GM12875 (cell line): ENCODE measurements around the gene CLEC16A.

Experiments used
- H3K4me3 ChIP-seq: one replicate; pipeline ENCODE4 v1.5.1; 2011; ENCODE audit warnings: low read depth, low read length, control low read depth
- TF ChIP-seq, protein P1 (sequence below): IDR thresholded peaks from 2 replicates; pipeline ENCODE4 v1.5.1; 2011; ENCODE audit warnings: low read depth, mild to moderate bottlenecking, control low read depth, inconsistent platforms, low read length, moderate library complexity, borderline replicate concordance; ENCODE audit not compliant: insufficient read depth

The CLEC16A gene

DNA sequence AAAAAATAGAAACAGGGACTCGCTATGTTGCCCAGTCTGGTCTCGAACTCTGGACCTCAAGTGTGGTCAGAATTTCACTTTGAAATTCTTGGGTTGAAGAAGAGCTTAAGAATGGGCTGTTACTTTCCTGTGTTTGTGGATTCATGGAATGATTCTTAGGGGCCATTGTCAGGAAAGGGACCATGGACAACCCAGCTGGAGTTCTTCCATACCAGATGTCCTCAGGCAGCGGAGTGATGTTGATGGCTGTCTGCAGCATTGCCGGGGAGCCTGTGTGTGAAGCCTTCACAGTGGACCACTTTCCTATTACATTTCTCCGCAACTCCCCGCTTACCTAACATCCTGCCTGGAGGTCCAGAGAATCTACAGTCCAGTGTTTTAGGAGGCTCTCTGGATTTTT, 145.9 kb downstream of the CLEC16A start:
- TF ChIP-seq, protein P1, sequence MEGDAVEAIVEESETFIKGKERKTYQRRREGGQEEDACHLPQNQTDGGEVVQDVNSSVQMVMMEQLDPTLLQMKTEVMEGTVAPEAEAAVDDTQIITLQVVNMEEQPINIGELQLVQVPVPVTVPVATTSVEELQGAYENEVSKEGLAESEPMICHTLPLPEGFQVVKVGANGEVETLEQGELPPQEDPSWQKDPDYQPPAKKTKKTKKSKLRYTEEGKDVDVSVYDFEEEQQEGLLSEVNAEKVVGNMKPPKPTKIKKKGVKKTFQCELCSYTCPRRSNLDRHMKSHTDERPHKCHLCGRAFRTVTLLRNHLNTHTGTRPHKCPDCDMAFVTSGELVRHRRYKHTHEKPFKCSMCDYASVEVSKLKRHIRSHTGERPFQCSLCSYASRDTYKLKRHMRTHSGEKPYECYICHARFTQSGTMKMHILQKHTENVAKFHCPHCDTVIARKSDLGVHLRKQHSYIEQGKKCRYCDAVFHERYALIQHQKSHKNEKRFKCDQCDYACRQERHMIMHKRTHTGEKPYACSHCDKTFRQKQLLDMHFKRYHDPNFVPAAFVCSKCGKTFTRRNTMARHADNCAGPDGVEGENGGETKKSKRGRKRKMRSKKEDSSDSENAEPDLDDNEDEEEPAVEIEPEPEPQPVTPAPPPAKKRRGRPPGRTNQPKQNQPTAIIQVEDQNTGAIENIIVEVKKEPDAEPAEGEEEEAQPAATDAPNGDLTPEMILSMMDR: no peak
- no peak overlapping the region for H3K4me3 ChIP-seq

DNA sequence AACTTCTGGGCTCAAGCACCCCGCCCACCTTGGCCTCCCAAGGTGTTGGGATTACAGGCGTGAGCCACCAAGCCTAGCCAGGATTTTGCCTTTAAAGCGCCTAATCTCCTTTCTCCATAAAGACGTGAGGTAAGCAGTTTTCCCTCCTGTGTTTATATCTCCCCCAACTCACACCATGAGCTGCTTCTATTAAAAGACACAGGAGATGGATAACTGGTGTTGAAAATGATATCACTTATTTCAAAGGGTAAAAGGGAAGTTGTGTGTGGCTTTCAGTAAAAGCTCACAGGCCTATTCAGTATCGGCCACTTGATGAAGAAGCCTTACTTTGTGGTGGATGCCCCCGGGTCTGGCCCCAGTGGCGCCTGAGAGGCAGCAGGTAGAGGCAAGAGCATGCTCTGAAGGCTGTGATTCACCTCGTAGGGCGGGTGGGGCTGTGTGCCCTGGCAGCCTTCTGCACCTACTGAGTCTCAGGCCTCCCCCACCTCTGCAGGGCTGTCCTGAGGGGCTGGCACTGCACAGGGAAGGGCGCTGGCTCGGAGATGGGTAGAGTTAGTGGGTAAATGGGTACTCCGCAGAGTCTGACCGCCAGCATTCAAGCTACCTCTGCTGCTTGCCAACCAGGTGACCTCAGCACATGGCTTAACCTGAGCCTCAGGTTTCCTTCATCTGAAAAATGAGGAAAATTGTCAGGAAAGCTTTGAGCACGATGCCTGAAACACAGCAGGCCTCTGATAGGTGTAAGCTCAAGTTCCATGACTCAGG, 146.8 kb downstream of the CLEC16A start:
- TF ChIP-seq, protein P1: no peak
- no peak overlapping the region for H3K4me3 ChIP-seq

DNA sequence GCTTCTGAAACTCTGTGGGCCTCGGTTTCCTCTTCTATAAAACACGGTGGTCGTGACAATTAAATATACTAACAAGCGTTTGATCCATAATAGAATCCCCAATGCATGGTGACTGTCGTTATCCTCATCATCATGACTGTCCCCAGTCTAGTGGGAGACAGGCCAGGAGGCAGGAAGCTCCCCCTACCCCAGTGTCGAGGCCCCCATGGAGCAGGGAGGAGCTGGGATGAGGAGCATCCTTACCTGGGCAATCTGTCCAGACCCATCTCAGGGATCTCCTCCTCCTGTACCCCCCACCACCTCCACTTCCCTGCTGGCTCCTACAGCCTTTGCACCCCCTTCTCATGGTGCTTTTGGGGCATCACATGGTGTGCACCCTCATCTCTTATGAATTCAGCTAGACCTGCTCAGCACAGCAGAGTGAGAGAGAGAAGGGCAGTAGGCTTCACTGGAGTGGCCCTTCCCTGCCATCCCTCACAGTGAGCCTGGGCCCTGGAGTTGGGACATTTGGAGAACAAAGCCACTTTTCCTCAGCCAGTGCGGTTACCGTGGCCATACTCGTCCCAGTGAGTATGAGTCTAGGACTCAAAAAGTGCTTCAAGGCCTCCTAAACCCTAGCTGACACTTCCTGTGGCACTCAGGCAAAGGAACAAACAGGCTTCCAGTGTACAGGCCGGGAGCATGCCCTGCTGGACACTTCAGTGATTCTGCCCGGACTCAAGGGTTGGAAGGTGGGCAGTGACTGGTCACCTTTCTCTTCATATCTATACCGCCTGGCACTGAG, 148.6 kb downstream of the CLEC16A start:
- no peak overlapping the region for H3K4me3 ChIP-seq
- TF ChIP-seq, protein P1: no peak

DNA sequence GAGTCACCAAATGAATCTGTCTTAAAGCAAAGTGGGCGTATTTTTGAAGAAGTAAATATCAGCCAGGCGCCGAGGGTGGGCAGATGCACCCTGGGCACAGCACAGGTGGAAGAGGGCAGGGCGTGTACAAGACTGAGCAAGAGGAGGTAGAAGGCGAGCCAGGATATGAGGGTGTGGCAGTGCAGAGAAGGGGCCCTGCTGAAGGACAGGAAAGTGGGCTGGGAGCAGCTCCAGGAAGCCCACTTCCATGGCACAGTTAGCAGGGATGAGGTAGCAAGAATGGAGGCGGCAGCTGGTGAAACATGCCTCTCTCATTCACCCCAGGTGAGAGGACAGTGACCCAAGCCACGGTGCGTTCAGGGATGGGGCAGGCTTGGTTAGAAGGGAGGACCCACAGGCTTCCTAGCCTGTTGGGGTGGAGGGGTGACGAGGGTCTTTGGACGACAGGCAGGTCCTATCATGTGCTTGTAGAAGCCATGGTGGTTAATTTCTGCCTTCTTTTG, 149.3 kb downstream of the CLEC16A start:
- TF ChIP-seq, protein P1: no peak
- H3K4me3 ChIP-seq: no peak overlapping the region

DNA sequence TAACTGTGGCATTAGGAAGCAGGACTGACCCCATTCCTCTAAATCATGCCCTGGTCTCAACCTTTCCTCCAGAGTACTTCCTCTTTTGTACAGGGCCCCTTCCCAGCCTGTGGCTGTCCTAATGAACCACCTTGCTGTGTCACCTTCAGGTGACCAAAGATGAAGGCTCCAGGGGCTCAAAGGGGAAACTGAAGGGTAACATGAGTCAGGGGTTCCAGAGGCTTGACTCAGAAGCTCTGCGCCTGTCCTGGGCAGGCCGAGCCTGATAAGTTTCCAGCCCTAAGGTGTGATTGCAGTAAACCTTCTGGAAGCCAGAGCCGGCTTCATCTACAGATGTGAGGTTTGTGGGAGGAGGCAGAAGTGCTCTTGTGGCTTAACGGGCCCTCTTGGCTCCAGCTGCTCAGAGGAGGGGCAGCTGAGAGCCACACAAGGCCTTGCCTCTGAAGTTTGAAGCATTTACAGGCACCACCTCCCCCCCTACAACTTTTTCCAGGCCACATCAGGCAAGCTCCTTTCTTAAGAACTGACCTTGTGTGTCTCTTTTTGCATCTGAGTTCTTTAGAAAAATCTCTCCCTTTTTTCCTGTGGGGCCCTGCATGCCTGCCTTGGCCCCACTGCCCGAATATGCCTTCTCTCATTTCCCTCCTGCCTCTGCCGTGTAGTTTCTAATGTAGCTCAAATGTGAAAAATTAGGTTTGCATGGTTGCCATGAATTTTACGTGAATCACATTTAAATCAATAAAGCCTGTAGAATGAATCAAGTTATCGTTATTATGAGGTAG, 149.9 kb downstream of the CLEC16A start:
- no peak overlapping the region for H3K4me3 ChIP-seq
- TF ChIP-seq, protein P1: no peak

DNA sequence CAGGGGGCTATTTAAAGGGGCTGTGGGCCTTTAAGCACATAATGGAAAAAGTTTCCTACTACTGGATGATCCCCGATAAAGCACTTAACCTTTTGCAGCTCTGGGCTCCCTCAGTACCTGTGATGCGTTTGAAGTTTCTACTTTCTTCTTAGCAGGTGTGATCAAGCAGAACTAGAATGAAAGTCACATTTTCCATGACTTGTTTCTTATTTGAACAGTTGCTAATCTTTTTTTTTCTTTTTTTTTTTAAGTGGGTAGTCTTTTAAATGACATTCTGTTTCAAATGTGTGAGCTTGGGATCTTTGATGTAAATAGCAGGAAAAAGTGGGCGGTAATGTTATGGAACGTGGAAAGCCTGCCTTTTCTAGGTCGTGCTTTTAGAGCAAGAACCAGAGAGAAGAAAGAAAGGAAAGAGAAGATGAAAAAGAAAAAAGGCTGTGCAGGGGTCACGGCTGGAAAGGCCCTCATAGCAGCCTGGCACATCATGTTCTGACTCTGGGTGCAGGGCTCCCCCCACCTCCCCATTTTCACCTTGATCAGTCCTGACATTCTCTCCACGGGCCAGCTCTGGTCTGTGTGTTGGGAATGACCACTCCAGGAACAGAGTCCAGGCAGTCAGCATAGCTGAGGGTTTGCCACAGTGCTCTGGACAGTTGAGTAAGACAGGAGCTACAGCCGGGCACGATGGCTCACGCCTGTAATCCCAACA, 150.6 kb downstream of the CLEC16A start:
- no peak overlapping the region for H3K4me3 ChIP-seq
- TF ChIP-seq, protein P1: no peak
